SK-N-SH (cell line): ENCODE measurements around the gene UTF1. TPM values are rescaled to one million over a fixed set of nuclear protein-coding genes. Genes with fewer than 3 reads are reported as not detected.

Experiments
- CTCF ChIA-PET: fragments of 300-600, 350-600 bp; formaldehyde crosslinking; extraction: SDS; loops from one replicate; lab custom pipeline; 2021; lab: Yijun Ruan, JAX
- POLR2A ChIA-PET: fragments of 350-600 bp; sonication (Branson Sonifier 250); formaldehyde crosslinking; extraction: SDS; loops from one replicate; lab custom pipeline; 2020; ENCODE audit warnings: antibody characterized with exemption, inconsistent platforms; lab: Yijun Ruan, JAX
- DNase-seq: peaks from one replicate; pipeline ENCODE4 v3.0.0; 2012
- H2AFZ ChIP-seq: fragments of 200-600 bp; sonication (generic); 2 replicates; pipeline ENCODE4 v1.8.1; 2016; ENCODE audit warnings: antibody characterized with exemption, mild to moderate bottlenecking, low read depth
- H3F3A ChIP-seq: fragments of 200-600 bp; sonication (generic); replicated peaks from 2 replicates; pipeline ENCODE3; 2016; ENCODE audit warnings: antibody characterized with exemption, mild to moderate bottlenecking; ENCODE audit not compliant: insufficient read depth
- H3K27ac ChIP-seq, 2 experiments: fragments of 200-500 bp in 1 of 2; fragments of 200-600 bp in 1 of 2; sonication (Bioruptor generic) in 1 of 2; sonication (generic), shearing (Covaris generic) in 1 of 2; 2 replicates each; pipeline versions ENCODE4 v1.5.1 to v1.6.1; 2014 to 2016; ENCODE audit warnings: low read depth in 2 of 2, inconsistent platforms in 1 of 2, low read length in 1 of 2, mild to moderate bottlenecking in 1 of 2, mixed read lengths in 1 of 2
- H3K27me3 ChIP-seq: fragments of 200-600 bp; sonication (generic), shearing (Covaris generic); 2 replicates; pipeline ENCODE4 v1.6.1; 2016; ENCODE audit warnings: mixed run types; ENCODE audit not compliant: insufficient read depth
- H3K36me3 ChIP-seq, 2 experiments: fragments of 200-500 bp in 1 of 2; fragments of 200-600 bp in 1 of 2; sonication (Bioruptor generic) in 1 of 2; sonication (generic) in 1 of 2; replicated peaks in 1 of 2; 2 replicates each; pipeline versions ENCODE3 to v1.5.1; 2014 to 2016; ENCODE audit warnings: low read length in 1 of 2, mild to moderate bottlenecking in 1 of 2; ENCODE audit not compliant: insufficient read depth in 2 of 2, control insufficient read depth in 1 of 2
- H3K4me1 ChIP-seq, 2 experiments: fragments of 200-500 bp in 1 of 2; fragments of 200-600 bp in 1 of 2; sonication (Bioruptor generic) in 1 of 2; sonication (generic), shearing (Covaris generic) in 1 of 2; 2 replicates each; pipeline versions ENCODE4 v1.5.1 to v1.6.1; 2014 to 2016; ENCODE audit warnings: low read depth in 1 of 2, low read length in 1 of 2, mixed run types in 1 of 2; ENCODE audit not compliant: insufficient read depth in 2 of 2, control insufficient read depth in 1 of 2
- H3K4me2 ChIP-seq: fragments of 200-600 bp; sonication (generic), shearing (Covaris generic); 2 replicates; pipeline ENCODE4 v1.6.1; 2017; ENCODE audit warnings: mixed run types
- H3K4me3 ChIP-seq, 2 experiments: fragments of 200-500 bp in 1 of 2; fragments of 200-600 bp in 1 of 2; sonication (Bioruptor generic) in 1 of 2; sonication (generic), shearing (Covaris generic) in 1 of 2; 2 replicates each; pipeline versions ENCODE4 v1.5.1 to v1.8.1; 2014 to 2016; ENCODE audit warnings: low read depth in 2 of 2, inconsistent platforms in 1 of 2, low read length in 1 of 2, mild to moderate bottlenecking in 1 of 2, mixed read lengths in 1 of 2, moderate library complexity in 1 of 2
- H3K79me2 ChIP-seq: fragments of 200-600 bp; sonication (generic); 2 replicates; pipeline ENCODE4 v1.8.1; 2017; ENCODE audit warnings: mild to moderate bottlenecking; ENCODE audit not compliant: insufficient read depth
- H3K9ac ChIP-seq: fragments of 200-600 bp; sonication (generic); 2 replicates; pipeline ENCODE4 v1.6.1; 2017; ENCODE audit warnings: mixed run types
- H3K9me2 ChIP-seq: fragments of 200-600 bp; sonication (generic); 2 replicates; pipeline ENCODE4 v1.6.1; 2017; ENCODE audit warnings: mixed run types
- H3K9me3 ChIP-seq: fragments of 200-600 bp; sonication (generic); 2 replicates; pipeline ENCODE4 v1.6.1; 2017; ENCODE audit warnings: mixed run types, mild to moderate bottlenecking, moderate library complexity
- H4K20me1 ChIP-seq: fragments of 200-600 bp; sonication (generic); 2 replicates; pipeline ENCODE4 v1.6.1; 2017; ENCODE audit warnings: mild to moderate bottlenecking, mixed run types; ENCODE audit not compliant: insufficient read depth
- EP300 ChIP-seq, 2 experiments: IDR thresholded peaks; 2 replicates each; pipeline versions ENCODE4 v1.4.0 to v1.6.1; 2012; ENCODE audit warnings: borderline replicate concordance in 1 of 2, low read depth in 1 of 2, low read length in 1 of 2
- FOSL2 ChIP-seq: IDR thresholded peaks from 2 replicates; pipeline ENCODE4 v1.4.0; 2012; ENCODE audit warnings: low read depth, mild to moderate bottlenecking, moderate library complexity, borderline replicate concordance
- FOXJ3 ChIP-seq: sonication (generic); formaldehyde crosslinking; IDR thresholded peaks from 2 replicates; pipeline ENCODE4 v1.5.1; 2020; ENCODE audit warnings: mild to moderate bottlenecking, missing genetic modification reagents
- MEF2A ChIP-seq: IDR thresholded peaks from 2 replicates; pipeline ENCODE4 v1.4.0; 2012; ENCODE audit warnings: low read depth, borderline replicate concordance
- NFIC ChIP-seq: IDR thresholded peaks from 2 replicates; pipeline ENCODE4 v1.4.0; 2012; ENCODE audit warnings: borderline replicate concordance
- NRF1 ChIP-seq: IDR thresholded peaks from 2 replicates; pipeline ENCODE4 v1.6.1; 2012; ENCODE audit warnings: low read depth, mild to moderate bottlenecking, low read length
- RAD21 ChIP-seq: IDR thresholded peaks from 2 replicates; pipeline ENCODE4 v1.6.1; 2012; ENCODE audit warnings: mild to moderate bottlenecking, low read length
- RCOR1 ChIP-seq: fragments of 150-350 bp; IDR thresholded peaks from 2 replicates; pipeline ENCODE4 v1.6.1; 2017; ENCODE audit warnings: antibody characterized with exemption, low read length
- TCF12 ChIP-seq: IDR thresholded peaks from 2 replicates; pipeline ENCODE4 v1.4.0; 2012
- TEAD4 ChIP-seq: IDR thresholded peaks from 2 replicates; pipeline ENCODE4 v1.4.0; 2012; ENCODE audit warnings: mild to moderate bottlenecking, borderline replicate concordance; ENCODE audit not compliant: insufficient read depth
- WGBS: methylation state at CpG from one replicate; pipeline ENCODE4 v1.1.6; 2017; ENCODE audit warnings: low lambda C conversion rate; 5-methylcytosine and 5-hydroxymethylcytosine counted together
- polyA plus RNA-seq, 3 experiments: library from polyadenylated mRNA; depleted of rRNA; stranded (reverse); fragments of >200 nt; gene quantifications; 2 replicates each; pipeline ENCODE4 v1.2.3, GENCODE V29; 2012
- TF ChIP-seq, protein P1 (sequence below): fragments of 200-600 bp; sonication (generic); IDR thresholded peaks from 2 replicates; pipeline ENCODE4 v1.6.1; 2017; ENCODE audit warnings: antibody characterized with exemption, mild to moderate bottlenecking, moderate library complexity
- TF ChIP-seq, protein P2 (sequence below): fragments of 150-350 bp; IDR thresholded peaks from 2 replicates; pipeline ENCODE4 v1.6.1; 2016; ENCODE audit warnings: mild to moderate bottlenecking, low read depth, low read length

UTF1 gene
- polyA plus RNA-seq, 1 of the 3 experiments (the other 2 are of a cell fraction), result not detected

DNA sequence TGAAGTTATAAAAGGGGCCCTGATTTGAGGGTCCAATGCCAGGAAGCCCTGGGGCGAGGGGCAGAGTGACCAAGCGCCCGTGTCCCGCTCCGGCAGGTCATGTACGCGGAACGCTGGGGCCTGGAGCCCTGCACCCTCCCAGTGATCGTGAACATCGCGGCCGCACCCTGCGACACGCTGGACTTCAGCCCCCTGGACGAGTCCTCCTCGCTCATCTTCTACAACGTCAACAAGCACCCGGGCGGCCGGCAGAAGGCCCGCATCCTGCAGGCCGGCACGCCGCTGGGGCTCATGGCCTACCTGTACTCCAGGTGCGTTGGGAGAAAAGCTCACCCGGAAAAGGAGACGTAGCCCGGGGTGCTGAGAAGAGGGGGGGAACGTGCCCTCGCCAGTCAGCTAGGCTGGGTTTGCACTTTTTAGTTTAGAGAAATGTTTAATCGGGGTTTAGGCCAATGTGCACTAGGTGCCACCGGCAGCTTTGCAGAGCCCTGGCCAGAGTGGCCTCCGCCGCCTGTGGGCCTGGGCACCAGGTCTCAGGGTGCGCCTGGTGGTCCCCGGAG, 22.9 kb upstream of the UTF1 start (continued):
- TF ChIP-seq, protein P1, sequence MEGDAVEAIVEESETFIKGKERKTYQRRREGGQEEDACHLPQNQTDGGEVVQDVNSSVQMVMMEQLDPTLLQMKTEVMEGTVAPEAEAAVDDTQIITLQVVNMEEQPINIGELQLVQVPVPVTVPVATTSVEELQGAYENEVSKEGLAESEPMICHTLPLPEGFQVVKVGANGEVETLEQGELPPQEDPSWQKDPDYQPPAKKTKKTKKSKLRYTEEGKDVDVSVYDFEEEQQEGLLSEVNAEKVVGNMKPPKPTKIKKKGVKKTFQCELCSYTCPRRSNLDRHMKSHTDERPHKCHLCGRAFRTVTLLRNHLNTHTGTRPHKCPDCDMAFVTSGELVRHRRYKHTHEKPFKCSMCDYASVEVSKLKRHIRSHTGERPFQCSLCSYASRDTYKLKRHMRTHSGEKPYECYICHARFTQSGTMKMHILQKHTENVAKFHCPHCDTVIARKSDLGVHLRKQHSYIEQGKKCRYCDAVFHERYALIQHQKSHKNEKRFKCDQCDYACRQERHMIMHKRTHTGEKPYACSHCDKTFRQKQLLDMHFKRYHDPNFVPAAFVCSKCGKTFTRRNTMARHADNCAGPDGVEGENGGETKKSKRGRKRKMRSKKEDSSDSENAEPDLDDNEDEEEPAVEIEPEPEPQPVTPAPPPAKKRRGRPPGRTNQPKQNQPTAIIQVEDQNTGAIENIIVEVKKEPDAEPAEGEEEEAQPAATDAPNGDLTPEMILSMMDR, result no peak
- no peak for TF ChIP-seq FOXJ3 (CRISPR knock-in tag)
- no peak for TF ChIP-seq NRF1
- TF ChIP-seq, protein P2, sequence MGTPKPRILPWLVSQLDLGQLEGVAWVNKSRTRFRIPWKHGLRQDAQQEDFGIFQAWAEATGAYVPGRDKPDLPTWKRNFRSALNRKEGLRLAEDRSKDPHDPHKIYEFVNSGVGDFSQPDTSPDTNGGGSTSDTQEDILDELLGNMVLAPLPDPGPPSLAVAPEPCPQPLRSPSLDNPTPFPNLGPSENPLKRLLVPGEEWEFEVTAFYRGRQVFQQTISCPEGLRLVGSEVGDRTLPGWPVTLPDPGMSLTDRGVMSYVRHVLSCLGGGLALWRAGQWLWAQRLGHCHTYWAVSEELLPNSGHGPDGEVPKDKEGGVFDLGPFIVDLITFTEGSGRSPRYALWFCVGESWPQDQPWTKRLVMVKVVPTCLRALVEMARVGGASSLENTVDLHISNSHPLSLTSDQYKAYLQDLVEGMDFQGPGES, result no peak
- TF ChIP-seq RCOR1, result no peak
- TF ChIP-seq TCF12, result no peak
- no peak for TF ChIP-seq FOSL2
- TF ChIP-seq MEF2A, result no peak
- TF ChIP-seq RAD21, result no peak
- TF ChIP-seq NFIC, result no peak
- TF ChIP-seq TEAD4, result no peak

DNA sequence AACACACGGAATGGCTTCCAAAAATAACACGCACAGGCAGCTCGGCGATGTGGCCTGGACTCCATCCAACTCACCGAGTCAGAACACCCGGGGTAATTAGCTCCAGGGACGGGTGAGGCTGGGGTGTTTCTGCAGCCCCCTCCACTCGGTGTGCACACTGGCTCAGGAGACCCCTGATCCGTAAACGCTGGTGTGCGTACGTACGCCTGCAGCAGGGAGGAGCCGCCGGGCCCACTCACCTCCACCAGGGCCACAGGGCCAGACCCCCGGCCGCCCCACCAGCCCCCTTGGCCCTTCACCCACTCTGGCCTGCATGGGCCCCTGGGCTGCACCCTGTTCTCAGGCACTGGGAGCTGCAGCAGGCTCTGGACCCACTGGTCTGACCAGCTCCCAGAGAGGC, 22.4 kb upstream of the UTF1 start:
- H3K36me3 ChIP-seq, result no peaks in the 10 kb centered on the region
- no peaks in the 10 kb centered on the region for H4K20me1 ChIP-seq
- WGBS, result no CpG with 5 or more reads among the region's 17 CpGs
- H3K9ac ChIP-seq, result no peak overlapping the region
- no peaks in the 10 kb centered on the region for H3K9me2 ChIP-seq
- no peak overlapping the region for H3K27ac ChIP-seq
- H3K4me1 ChIP-seq, result no peaks in the 10 kb centered on the region
- H3K4me3 ChIP-seq, result no peak overlapping the region
- CTCF ChIA-PET, result no interaction called here
- H2AFZ ChIP-seq, result no peak overlapping the region
- no peak for TF ChIP-seq EP300 (IDR thresholded peaks at IDR 0.05; ENCODE audit: borderline replicate concordance in 1 of 2, low read depth in 1 of 2, low read length in 1 of 2)
- TF ChIP-seq FOSL2, result no peak
- TF ChIP-seq, protein P1, result no peak
- TF ChIP-seq, all 33 proteins: peak for 0
- DNase-seq, result no peak
- POLR2A ChIA-PET, result no interaction called here
- Histone ChIP-seq H3F3A (no peaks in the 10 kb centered on the region), H3K9me3 (no peaks in the 10 kb centered on the region), H3K27me3 (0 out of 2 replicates have a peak, but pooled peaks cover 5% of the 10 kb centered on the region), H3K4me2 (no peak overlapping the region), H3K79me2 (no peaks in the 10 kb centered on the region)
